IMR-90 (cell line): ENCODE results near the gene SETD9. TPM values are rescaled to one million over a fixed set of nuclear protein-coding genes. Genes with fewer than 3 reads are reported as not detected.

Source experiments
- ATAC-seq: fragments of 200-7000 bp; cut with Tn5 transposase; 2 replicates; pipeline ENCODE4 v1.9.1; 2020; ENCODE audit warnings: low read depth, mild to moderate bottlenecking, moderate library complexity
- BruUV-seq: library from RNA; stranded (reverse); fragments of 400-500 nt; replicated peaks from 2 replicates; lab custom pipeline; 2021; lab: Mats Ljungman, UMichigan
- CTCF ChIA-PET: fragments of 300-600 bp; formaldehyde crosslinking; extraction: SDS; loops from one replicate; lab custom pipeline; 2021; ENCODE audit warnings: antibody characterized with exemption; lab: Yijun Ruan, JAX
- POLR2A ChIA-PET: fragments of 300-600 bp; sonication (Branson Sonifier 250); formaldehyde crosslinking; loops from one replicate; lab custom pipeline; 2022; ENCODE audit warnings: antibody characterized with exemption; ENCODE audit not compliant: unreplicated experiment; lab: Charles Lee
- DNase-seq: peaks from one replicate; pipeline ENCODE4 v3.0.0; 2013
- H2AFZ ChIP-seq: replicated peaks from 2 replicates; pipeline ENCODE3; 2013; ENCODE audit warnings: low read length, mild to moderate bottlenecking; ENCODE audit not compliant: poor library complexity
- H2AK5ac ChIP-seq: 2 replicates; pipeline ENCODE4 v1.6.1; 2013; ENCODE audit warnings: low read depth, low read length, inconsistent platforms
- H2AK9ac ChIP-seq: replicated peaks from 2 replicates; pipeline ENCODE3; 2013; ENCODE audit warnings: mild to moderate bottlenecking, low read depth, low read length, moderate library complexity; ENCODE audit not compliant: poor library complexity
- H2BK120ac ChIP-seq: 2 replicates; pipeline ENCODE4 v1.6.1; 2013; ENCODE audit warnings: low read depth, low read length, inconsistent platforms
- H2BK15ac ChIP-seq: 3 replicates; pipeline ENCODE4 v1.6.1; 2013; ENCODE audit warnings: low read depth, low read length, inconsistent platforms
- H2BK20ac ChIP-seq: 2 replicates; pipeline ENCODE4 v1.6.1; 2013; ENCODE audit warnings: low read depth, mild to moderate bottlenecking, inconsistent platforms, low read length, moderate library complexity
- H2BK5ac ChIP-seq: 2 replicates; pipeline ENCODE4 v1.6.1; 2013; ENCODE audit warnings: mild to moderate bottlenecking, low read depth, low read length, inconsistent platforms; ENCODE audit not compliant: poor library complexity, severe bottlenecking
- H3K14ac ChIP-seq: replicated peaks from 2 replicates; pipeline ENCODE4 v1.6.1; 2013; ENCODE audit warnings: low read depth, low read length, inconsistent platforms
- H3K18ac ChIP-seq: 2 replicates; pipeline ENCODE4 v1.6.1; 2013; ENCODE audit warnings: low read depth, low read length, control low read depth
- H3K23ac ChIP-seq: 2 replicates; pipeline ENCODE4 v1.6.1; 2013; ENCODE audit warnings: low read depth, low read length, inconsistent platforms
- H3K27ac ChIP-seq: 2 replicates; pipeline ENCODE4 v1.5.1; 2013; ENCODE audit warnings: mild to moderate bottlenecking, control low read depth, low read length; ENCODE audit not compliant: insufficient read depth
- H3K27me3 ChIP-seq: 2 replicates; pipeline ENCODE4 v1.6.1; 2013; ENCODE audit warnings: low read length; ENCODE audit not compliant: control insufficient read depth, insufficient read depth
- H3K36me3 ChIP-seq: 2 replicates; pipeline ENCODE4 v1.6.1; 2013; ENCODE audit warnings: low read length, mixed read lengths; ENCODE audit not compliant: control insufficient read depth, insufficient read depth
- H3K4ac ChIP-seq: 2 replicates; pipeline ENCODE4 v1.6.1; 2013; ENCODE audit warnings: low read depth, low read length, inconsistent platforms
- H3K4me1 ChIP-seq: 2 replicates; pipeline ENCODE4 v1.6.1; 2013; ENCODE audit warnings: low read length, mixed read lengths; ENCODE audit not compliant: control insufficient read depth, insufficient read depth
- H3K4me2 ChIP-seq: 2 replicates; pipeline ENCODE4 v1.6.1; 2013; ENCODE audit warnings: low read depth, mild to moderate bottlenecking, control low read depth, low read length, moderate library complexity
- H3K4me3 ChIP-seq: 2 replicates; pipeline ENCODE4 v1.5.1; 2013; ENCODE audit warnings: low read depth, mild to moderate bottlenecking, control low read depth, low read length, moderate library complexity; ENCODE audit not compliant: insufficient read depth
- H3K56ac ChIP-seq: 2 replicates; pipeline ENCODE4 v1.6.1; 2013; ENCODE audit warnings: low read length, inconsistent platforms; ENCODE audit not compliant: insufficient read depth; ENCODE audit errors: extremely low read depth
- H3K79me1 ChIP-seq, 2 experiments: 2 replicates each; pipeline ENCODE4 v1.6.1; 2013; ENCODE audit warnings: low read length in 2 of 2, inconsistent platforms in 1 of 2, low read depth in 1 of 2
- H3K9ac ChIP-seq: 2 replicates; pipeline ENCODE4 v1.6.1; 2013; ENCODE audit warnings: low read depth, low read length, control low read depth
- H3K9me1 ChIP-seq: 2 replicates; pipeline ENCODE4 v1.6.1; 2013; ENCODE audit warnings: low read length, inconsistent platforms; ENCODE audit not compliant: insufficient read depth
- H3K9me3 ChIP-seq: 2 replicates; pipeline ENCODE4 v1.6.1; 2013; ENCODE audit warnings: low read length; ENCODE audit not compliant: control insufficient read depth, insufficient read depth
- H4K20me1 ChIP-seq: 2 replicates; pipeline ENCODE4 v1.6.1; 2013; ENCODE audit warnings: low read length, inconsistent platforms; ENCODE audit not compliant: insufficient read depth
- H4K5ac ChIP-seq: 2 replicates; pipeline ENCODE4 v1.6.1; 2013; ENCODE audit warnings: mild to moderate bottlenecking, low read depth, low read length, control low read depth
- H4K8ac ChIP-seq, 2 experiments: 2 replicates each; pipeline ENCODE4 v1.6.1; 2013; ENCODE audit warnings: low read depth in 2 of 2, low read length in 2 of 2, control low read depth in 1 of 2, inconsistent platforms in 1 of 2
- H4K91ac ChIP-seq: 2 replicates; pipeline ENCODE4 v1.6.1; 2013; ENCODE audit warnings: low read depth, low read length, inconsistent platforms; ENCODE audit not compliant: insufficient read depth
- BHLHE40 ChIP-seq: fragments of 150-350 bp; IDR thresholded peaks from 2 replicates; pipeline ENCODE4 v1.6.1; 2016; ENCODE audit warnings: mild to moderate bottlenecking, low read depth, low read length
- CEBPB ChIP-seq: IDR thresholded peaks from 2 replicates; pipeline ENCODE4 v1.6.1; 2012; ENCODE audit warnings: low read depth, low read length, improper control_type of control experiment
- CHD1 ChIP-seq: IDR thresholded peaks from 2 replicates; pipeline ENCODE4 v1.6.1; 2012; ENCODE audit warnings: low read depth, low read length, improper control_type of control experiment
- FOS ChIP-seq: fragments of 150-350 bp; IDR thresholded peaks from 2 replicates; pipeline ENCODE4 v1.6.1; 2016; ENCODE audit warnings: low read depth, low read length
- MAFK ChIP-seq: IDR thresholded peaks from 2 replicates; pipeline ENCODE4 v1.6.1; 2012; ENCODE audit warnings: low read depth, low read length, improper control_type of control experiment
- MAZ ChIP-seq: IDR thresholded peaks from 2 replicates; pipeline ENCODE4 v1.6.1; 2012; ENCODE audit warnings: low read depth, mild to moderate bottlenecking, low read length, improper control_type of control experiment, moderate library complexity, borderline replicate concordance
- MXI1 ChIP-seq: IDR thresholded peaks from 2 replicates; pipeline ENCODE4 v1.6.1; 2012; ENCODE audit warnings: low read depth, mild to moderate bottlenecking, low read length, moderate library complexity, borderline replicate concordance
- NFE2L2 ChIP-seq: fragments of 150-350 bp; IDR thresholded peaks from 2 replicates; pipeline ENCODE4 v1.6.1; 2016; ENCODE audit warnings: low read depth, mild to moderate bottlenecking, low read length
- POLR2A ChIP-seq: IDR thresholded peaks from 2 replicates; pipeline ENCODE4 v1.6.1; 2012; ENCODE audit warnings: mild to moderate bottlenecking, low read depth, low read length
- RAD21 ChIP-seq: IDR thresholded peaks from 2 replicates; pipeline ENCODE4 v1.6.1; 2012; ENCODE audit warnings: low read length, improper control_type of control experiment
- RCOR1 ChIP-seq: IDR thresholded peaks from 2 replicates; pipeline ENCODE4 v1.6.1; 2012; ENCODE audit warnings: mild to moderate bottlenecking, low read length, improper control_type of control experiment; ENCODE audit not compliant: insufficient replicate concordance
- RFX5 ChIP-seq: IDR thresholded peaks from 2 replicates; pipeline ENCODE4 v1.8.0; 2012; ENCODE audit warnings: low read depth, mild to moderate bottlenecking, low read length, moderate library complexity
- SMC3 ChIP-seq: fragments of 150-350 bp; IDR thresholded peaks from 2 replicates; pipeline ENCODE4 v1.6.1; 2016; ENCODE audit warnings: low read depth, mild to moderate bottlenecking, antibody characterized with exemption, low read length, moderate library complexity
- WGBS, 2 experiments: methylation state at CpG; one replicate each; pipeline versions ENCODE4 v1.1.5 to v1.1.7; 2013; ENCODE audit warnings: missing lambda C conversion rate in 2 of 2; ENCODE audit not compliant: insufficient read length in 1 of 2; ENCODE audit errors: extremely low coverage in 2 of 2; 5-methylcytosine and 5-hydroxymethylcytosine counted together
- dilution Hi-C: fragments of 300-500 bp; cut with HindIII; formaldehyde crosslinking; loops from one replicate; pipeline ENCODE4 v1.14.3; 2018; ENCODE audit warnings: low sequenced_read_pairs; ENCODE audit not compliant: unreplicated experiment
- in situ Hi-C: fragments of 300-500 bp; cut with MboI; formaldehyde crosslinking; loops from 3 replicates; pipeline ENCODE4 v1.14.3; 2019; ENCODE audit warnings: low sequenced_read_pairs, inconsistent platforms, mixed read lengths
- intact Hi-C: fragments of 100-400 bp; cut with micrococcal nuclease; formaldehyde crosslinking; loops from 2 replicates; pipeline ENCODE4 v1.10.0; 2022
- polyA plus RNA-seq, 3 experiments: library from polyadenylated mRNA; depleted of rRNA; stranded (reverse); fragments of >200 nt; gene quantifications; 2 replicates each; pipeline ENCODE4 v1.2.3, GENCODE V29; 2012; ENCODE audit warnings: low replicate concordance in 1 of 3
- total RNA-seq: library from RNA; depleted of rRNA; stranded (reverse); fragments of >200 nt; gene quantifications from 2 replicates; pipeline ENCODE4 v1.2.3, GENCODE V29; 2012
- TF ChIP-seq, protein P1 (sequence below): fragments of 150-350 bp; IDR thresholded peaks from 2 replicates; pipeline ENCODE4 v1.6.1; 2017; ENCODE audit warnings: mild to moderate bottlenecking, antibody characterized with exemption, low read length, low read depth
- TF ChIP-seq, protein P2 (sequence below): fragments of 150-350 bp; IDR thresholded peaks from 2 replicates; pipeline ENCODE4 v1.6.1; 2016; ENCODE audit warnings: low read depth, mild to moderate bottlenecking, low read length, moderate library complexity, borderline replicate concordance
- TF ChIP-seq, protein P3 (sequence below): conservative IDR thresholded peaks from 2 replicates; pipeline ENCODE4 v1.5.1; 2012; ENCODE audit warnings: mild to moderate bottlenecking, low read depth, low read length, improper control_type of control experiment

Gene SETD9
- total and polyA plus RNA-seq, 2 of the 4 experiments (the other 2 are of a cell fraction): 3.9 to 8.1 TPM

DNA sequence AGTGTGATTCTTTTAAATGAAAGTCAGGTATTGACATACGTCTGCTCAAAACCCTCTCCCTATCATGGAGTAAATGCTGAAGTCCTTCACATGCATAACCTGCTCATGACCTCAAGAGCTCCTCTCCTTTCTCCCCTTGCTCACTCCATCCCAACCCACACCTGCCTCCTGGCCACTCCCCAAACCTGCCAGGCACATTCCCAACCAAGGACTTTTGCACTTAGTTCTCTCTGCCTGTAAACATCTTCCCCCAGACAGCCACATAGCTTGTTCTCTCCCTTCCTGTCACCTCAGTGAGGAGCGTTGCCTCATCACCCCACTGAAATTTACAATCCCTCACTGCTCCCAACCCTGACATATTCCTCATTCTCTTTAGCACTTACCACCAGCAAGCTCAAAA lies 8.7 kb downstream of the SETD9 start:
- dilution Hi-C loops: no loop called here
- BruUV-seq: no TSS peak
- no peak overlapping the region for H3K4ac ChIP-seq
- peaks cover 6 to 7% of the 10 kb centered on the region in 2 experiments; a peak in 2 of 4 replicates for H3K79me1 ChIP-seq
- H2BK5ac ChIP-seq: no peak overlapping the region
- H3K9me1 ChIP-seq: no peaks in the 10 kb centered on the region
- no peak overlapping the region for H3K4me2 ChIP-seq
- H3K14ac ChIP-seq: no peak overlapping the region
- ChIA-PET POLR2A (no interaction called here), CTCF (no interaction called here)
- H2AK5ac ChIP-seq: no peak overlapping the region
- H4K91ac ChIP-seq: no peak overlapping the region
- peaks cover 8% of the 10 kb centered on the region for H3K36me3 ChIP-seq
- DNase-seq (no peak), ATAC-seq (no peak; the same call in 1 of the 2 replicates)
- H3K4me1 ChIP-seq: no peaks in the 10 kb centered on the region
- 100% methylated on average over 1 of the region's 2 CpGs; no CpG with 5 or more reads in 1 of the 2 experiments for whole genome bisulfite sequencing, 2 experiments
- in situ Hi-C loops: loop anchor here (25.0 kb wide), 1 partner anchor 1544 kb away; the partner anchor contains the start of gene PLK2
- no peak overlapping the region for H3K4me3 ChIP-seq
- H4K20me1 ChIP-seq: no peaks in the 10 kb centered on the region
- H2AK9ac ChIP-seq: no peak overlapping the region
- no peaks in the 10 kb centered on the region for H3K9me3 ChIP-seq
- H3K27ac ChIP-seq: no peak overlapping the region
- H3K18ac ChIP-seq: no peak overlapping the region
- no peak overlapping the region for H2BK15ac ChIP-seq
- no peak overlapping the region for H3K23ac ChIP-seq
- no peak overlapping the region for H4K8ac ChIP-seq
- TF ChIP-seq MAZ: no peak
- TF ChIP-seq RAD21: no peak
- TF ChIP-seq, protein P1, sequence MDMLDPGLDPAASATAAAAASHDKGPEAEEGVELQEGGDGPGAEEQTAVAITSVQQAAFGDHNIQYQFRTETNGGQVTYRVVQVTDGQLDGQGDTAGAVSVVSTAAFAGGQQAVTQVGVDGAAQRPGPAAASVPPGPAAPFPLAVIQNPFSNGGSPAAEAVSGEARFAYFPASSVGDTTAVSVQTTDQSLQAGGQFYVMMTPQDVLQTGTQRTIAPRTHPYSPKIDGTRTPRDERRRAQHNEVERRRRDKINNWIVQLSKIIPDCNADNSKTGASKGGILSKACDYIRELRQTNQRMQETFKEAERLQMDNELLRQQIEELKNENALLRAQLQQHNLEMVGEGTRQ: no peak
- TF ChIP-seq MAFK: no peak
- TF ChIP-seq MXI1: no peak
- no peak for TF ChIP-seq CEBPB
- TF ChIP-seq RFX5: no peak
- no peak for TF ChIP-seq SMC3
- TF ChIP-seq, protein P2, sequence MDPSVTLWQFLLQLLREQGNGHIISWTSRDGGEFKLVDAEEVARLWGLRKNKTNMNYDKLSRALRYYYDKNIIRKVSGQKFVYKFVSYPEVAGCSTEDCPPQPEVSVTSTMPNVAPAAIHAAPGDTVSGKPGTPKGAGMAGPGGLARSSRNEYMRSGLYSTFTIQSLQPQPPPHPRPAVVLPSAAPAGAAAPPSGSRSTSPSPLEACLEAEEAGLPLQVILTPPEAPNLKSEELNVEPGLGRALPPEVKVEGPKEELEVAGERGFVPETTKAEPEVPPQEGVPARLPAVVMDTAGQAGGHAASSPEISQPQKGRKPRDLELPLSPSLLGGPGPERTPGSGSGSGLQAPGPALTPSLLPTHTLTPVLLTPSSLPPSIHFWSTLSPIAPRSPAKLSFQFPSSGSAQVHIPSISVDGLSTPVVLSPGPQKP: no peak
- no peak for TF ChIP-seq BHLHE40
- TF ChIP-seq, protein P3, sequence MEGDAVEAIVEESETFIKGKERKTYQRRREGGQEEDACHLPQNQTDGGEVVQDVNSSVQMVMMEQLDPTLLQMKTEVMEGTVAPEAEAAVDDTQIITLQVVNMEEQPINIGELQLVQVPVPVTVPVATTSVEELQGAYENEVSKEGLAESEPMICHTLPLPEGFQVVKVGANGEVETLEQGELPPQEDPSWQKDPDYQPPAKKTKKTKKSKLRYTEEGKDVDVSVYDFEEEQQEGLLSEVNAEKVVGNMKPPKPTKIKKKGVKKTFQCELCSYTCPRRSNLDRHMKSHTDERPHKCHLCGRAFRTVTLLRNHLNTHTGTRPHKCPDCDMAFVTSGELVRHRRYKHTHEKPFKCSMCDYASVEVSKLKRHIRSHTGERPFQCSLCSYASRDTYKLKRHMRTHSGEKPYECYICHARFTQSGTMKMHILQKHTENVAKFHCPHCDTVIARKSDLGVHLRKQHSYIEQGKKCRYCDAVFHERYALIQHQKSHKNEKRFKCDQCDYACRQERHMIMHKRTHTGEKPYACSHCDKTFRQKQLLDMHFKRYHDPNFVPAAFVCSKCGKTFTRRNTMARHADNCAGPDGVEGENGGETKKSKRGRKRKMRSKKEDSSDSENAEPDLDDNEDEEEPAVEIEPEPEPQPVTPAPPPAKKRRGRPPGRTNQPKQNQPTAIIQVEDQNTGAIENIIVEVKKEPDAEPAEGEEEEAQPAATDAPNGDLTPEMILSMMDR: no peak
- TF ChIP-seq FOS: no peak
- TF ChIP-seq NFE2L2: no peak
- TF ChIP-seq CHD1: no peak
- no peak for TF ChIP-seq POLR2A
- no peak for TF ChIP-seq RCOR1
- H3K56ac ChIP-seq: no peak overlapping the region
- no peak overlapping the region for H2BK120ac ChIP-seq
- no peak overlapping the region for H4K5ac ChIP-seq
- H3K9ac ChIP-seq: no peak overlapping the region
- no peaks in the 10 kb centered on the region for H3K27me3 ChIP-seq
- H2AFZ ChIP-seq: no peak overlapping the region
- H2BK20ac ChIP-seq: no peak overlapping the region
- intact Hi-C loops: no loop called here
